Measurements from ENCODE around the gene ENO1.
"Not testable (repeated sequence)": the region's sequence is repeated elsewhere in the genome, so short reads cannot be mapped to it uniquely, and the experiment has no call there.

The ENO1 gene

GRCh38 chr1:8892026-8892425 is 13.5 kb upstream of the ENO1 start:
- no peak for DNase-seq

GRCh38 chr1:8891401-8891800 is 12.9 kb upstream of the ENO1 start:
- no peak for DNase-seq

GRCh38 chr1:8889925-8890785 is 11.7 kb upstream of the ENO1 start:
- no peak for DNase-seq

GRCh38 chr1:8889103-8889846 is 10.8 kb upstream of the ENO1 start:
- DNase-seq, result no peak

GRCh38 chr1:8886589-8886988 is 8.1 kb upstream of the ENO1 start:
- no peak for DNase-seq

GRCh38 chr1:8886031-8886524 is 7.6 kb upstream of the ENO1 start:
- not testable (repeated sequence) for DNase-seq

GRCh38 chr1:8884105-8884504 is 5.6 kb upstream of the ENO1 start:
- not testable (repeated sequence) for DNase-seq

GRCh38 chr1:8883491-8883890 is 5.0 kb upstream of the ENO1 start:
- no peak for DNase-seq

GRCh38 chr1:8879922-8880676 is 1.6 kb upstream of the ENO1 start:
- no peak for DNase-seq

GRCh38 chr1:8879464-8879921 is 1.0 kb upstream of the ENO1 start:
- DNase-seq, result no peak

- peak; percentile 99 for DNase-seq
Measured at GRCh38 chr1:8878698-8879463, 395 bp upstream of the ENO1 start.

- no peak for DNase-seq
Measured at GRCh38 chr1:8876087-8876486, 2.4 kb downstream of the ENO1 start.

GRCh38 chr1:8875216-8875861 is 3.1 kb downstream of the ENO1 start:
- no peak for DNase-seq

GRCh38 chr1:8874230-8875201 is 4.0 kb downstream of the ENO1 start:
- DNase-seq, result no peak

GRCh38 chr1:8873506-8874229 is 4.8 kb downstream of the ENO1 start:
- peak; percentile 68 for DNase-seq

GRCh38 chr1:8873001-8873400 is 5.5 kb downstream of the ENO1 start:
- DNase-seq, result no peak

GRCh38 chr1:8871965-8872399 is 6.5 kb downstream of the ENO1 start:
- no peak for DNase-seq

- no peak for DNase-seq
Measured at GRCh38 chr1:8871539-8871935, 6.9 kb downstream of the ENO1 start.

GRCh38 chr1:8870616-8871538 is 7.6 kb downstream of the ENO1 start:
- no peak for DNase-seq

All from activated CD4-positive, alpha-beta T cell treated with anti-CD3 and anti-CD28 coated beads for 1 hour (primary cell).